LNCaP clone FGC (cell line): ENCODE measurements around the gene COPG2.
"Not testable (repeated sequence)": the region's sequence is repeated elsewhere in the genome, so short reads cannot be mapped to it uniquely, and the experiment has no call there.

Source experiments
- DNase-seq: peaks from one replicate; pipeline ENCODE4 v3.0.0-alpha.2; 2011; ENCODE audit warnings: low read depth
- H3K4me3 ChIP-seq: 2 replicates; pipeline ENCODE4 v1.5.1; 2011; ENCODE audit warnings: mild to moderate bottlenecking, low read depth, low read length, control low read depth
- TF ChIP-seq, protein P1 (sequence below): IDR thresholded peaks from 2 replicates; pipeline ENCODE4 v1.5.1; 2012; ENCODE audit warnings: mild to moderate bottlenecking; ENCODE audit not compliant: control insufficient read depth, insufficient read depth; ENCODE audit errors: extremely low read depth

COPG2 gene

DNA sequence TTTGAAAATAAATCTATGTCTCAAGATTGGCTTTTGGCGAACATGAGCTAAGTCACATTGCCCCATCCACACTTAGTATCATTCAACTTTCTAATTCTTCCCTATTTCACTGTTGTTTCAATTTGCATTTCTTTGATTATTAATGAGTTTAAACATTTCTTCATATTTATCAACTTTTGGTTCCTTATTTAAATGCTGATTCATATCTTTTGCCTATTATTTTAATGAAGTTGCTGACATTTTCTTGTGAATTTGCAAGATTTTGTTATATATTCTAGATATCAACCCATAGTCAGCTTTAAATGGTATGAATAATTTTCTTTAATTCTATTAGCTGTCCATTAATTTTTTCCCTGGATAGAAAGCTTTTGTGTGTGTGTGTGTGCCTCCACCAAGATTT lies 32.2 kb upstream of the COPG2 start:
- DNase-seq: no peak
- H3K4me3 ChIP-seq: no peak overlapping the region
- TF ChIP-seq, protein P1, sequence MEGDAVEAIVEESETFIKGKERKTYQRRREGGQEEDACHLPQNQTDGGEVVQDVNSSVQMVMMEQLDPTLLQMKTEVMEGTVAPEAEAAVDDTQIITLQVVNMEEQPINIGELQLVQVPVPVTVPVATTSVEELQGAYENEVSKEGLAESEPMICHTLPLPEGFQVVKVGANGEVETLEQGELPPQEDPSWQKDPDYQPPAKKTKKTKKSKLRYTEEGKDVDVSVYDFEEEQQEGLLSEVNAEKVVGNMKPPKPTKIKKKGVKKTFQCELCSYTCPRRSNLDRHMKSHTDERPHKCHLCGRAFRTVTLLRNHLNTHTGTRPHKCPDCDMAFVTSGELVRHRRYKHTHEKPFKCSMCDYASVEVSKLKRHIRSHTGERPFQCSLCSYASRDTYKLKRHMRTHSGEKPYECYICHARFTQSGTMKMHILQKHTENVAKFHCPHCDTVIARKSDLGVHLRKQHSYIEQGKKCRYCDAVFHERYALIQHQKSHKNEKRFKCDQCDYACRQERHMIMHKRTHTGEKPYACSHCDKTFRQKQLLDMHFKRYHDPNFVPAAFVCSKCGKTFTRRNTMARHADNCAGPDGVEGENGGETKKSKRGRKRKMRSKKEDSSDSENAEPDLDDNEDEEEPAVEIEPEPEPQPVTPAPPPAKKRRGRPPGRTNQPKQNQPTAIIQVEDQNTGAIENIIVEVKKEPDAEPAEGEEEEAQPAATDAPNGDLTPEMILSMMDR: no peak

DNA sequence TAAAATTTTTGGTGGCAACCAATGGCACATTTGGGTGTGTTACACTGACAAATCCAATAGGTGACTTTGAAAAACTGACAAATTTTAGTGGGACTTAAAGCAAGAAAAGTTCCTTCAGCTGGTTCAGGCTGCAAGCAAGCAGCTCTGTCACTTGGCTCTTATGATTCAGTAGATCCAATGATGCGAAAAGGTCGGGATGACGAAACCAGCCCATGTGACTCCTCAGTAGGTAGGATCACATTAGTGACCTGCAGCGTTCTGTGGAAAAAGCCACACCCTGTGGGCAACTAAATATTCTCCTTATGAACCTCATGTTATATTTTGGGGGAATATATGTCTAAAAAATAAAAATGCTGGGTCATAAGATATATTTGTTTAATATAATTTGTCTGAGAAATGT lies 31.1 kb upstream of the COPG2 start:
- TF ChIP-seq, protein P1: no peak
- no peak for DNase-seq
- no peak overlapping the region for H3K4me3 ChIP-seq

DNA sequence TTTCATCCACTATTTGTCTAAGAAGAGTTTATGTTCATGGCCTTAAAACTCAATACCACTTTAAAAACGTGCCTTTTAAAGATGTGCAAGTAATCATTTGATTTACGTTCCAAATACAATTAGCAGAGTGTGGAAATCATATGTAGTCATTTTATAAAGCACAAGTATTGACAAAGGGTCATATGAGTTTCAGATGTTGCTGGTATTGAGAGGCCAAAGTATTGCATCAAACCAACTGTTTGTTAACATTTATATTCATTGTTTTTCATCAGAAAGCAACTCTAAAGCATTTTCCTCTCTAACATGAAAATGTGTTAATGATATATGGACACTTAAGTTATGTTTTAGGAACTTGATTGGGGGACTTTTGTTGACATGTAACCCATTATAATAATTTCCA lies 29.3 kb upstream of the COPG2 start:
- TF ChIP-seq, protein P1: no peak
- no peak overlapping the region for H3K4me3 ChIP-seq
- DNase-seq: no peak

DNA sequence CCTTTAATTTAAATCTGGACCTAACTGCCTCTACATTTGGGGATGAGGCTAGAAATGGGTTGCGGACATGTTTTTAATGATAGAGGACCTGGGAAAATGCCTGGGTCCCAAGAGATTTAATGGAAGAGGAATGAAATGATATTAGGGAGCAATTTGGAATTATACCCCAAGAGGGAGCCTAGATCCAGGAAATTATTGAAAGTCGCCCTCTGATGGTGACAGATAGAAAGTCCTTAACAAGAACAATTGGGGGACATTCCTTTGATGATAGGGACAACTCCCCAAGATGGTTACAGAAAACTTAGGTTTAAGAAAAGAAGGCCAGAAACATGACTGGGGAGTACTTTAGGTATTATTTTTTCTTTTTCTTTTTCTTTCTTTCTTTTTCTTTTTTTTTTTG lies 27.3 kb upstream of the COPG2 start:
- TF ChIP-seq, protein P1: peak; percentile 58
- no peak for DNase-seq

DNA sequence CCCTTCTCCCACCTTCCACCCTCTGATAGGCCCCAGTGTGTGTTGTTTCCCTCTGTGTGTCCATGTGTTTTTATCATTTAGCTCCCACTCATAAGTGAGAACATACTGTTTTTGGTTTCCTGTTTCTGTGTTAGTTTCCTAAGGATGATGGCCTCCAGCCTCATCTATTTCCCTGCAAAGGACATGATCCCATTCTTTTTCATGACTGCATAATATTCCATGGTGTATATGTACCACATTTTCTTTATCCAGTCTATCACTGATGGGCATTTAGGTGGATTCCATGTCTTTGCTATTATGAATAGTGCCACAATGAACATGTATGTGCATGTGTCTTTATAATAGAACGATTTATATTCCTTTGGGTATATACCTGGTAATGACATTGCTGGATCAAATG lies 23.8 kb upstream of the COPG2 start:
- not testable (repeated sequence) for H3K4me3 ChIP-seq, DNase-seq

More for the DNA sequence above, 27.3 kb upstream of the COPG2 start:
- H3K4me3 ChIP-seq: no peak overlapping the region

DNA sequence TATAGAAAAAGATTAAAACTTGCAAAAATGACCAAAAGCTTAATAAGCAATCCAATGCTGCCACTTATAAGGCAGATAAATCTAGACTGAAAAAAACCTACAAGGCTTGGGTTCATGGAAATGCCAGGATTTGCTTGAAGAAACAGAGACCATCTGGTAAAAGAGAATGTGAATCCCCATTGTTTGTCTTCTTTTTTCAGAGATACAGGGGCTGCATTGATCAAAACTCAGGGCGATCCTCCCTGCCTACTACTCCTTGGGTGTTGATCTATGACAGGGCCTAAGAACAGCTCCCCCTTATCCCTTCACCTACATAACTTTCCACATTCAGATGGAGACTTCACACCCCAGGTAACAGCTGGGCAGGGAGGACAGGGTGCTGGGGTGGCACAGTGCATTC lies 21.1 kb upstream of the COPG2 start:
- no peak for DNase-seq
- H3K4me3 ChIP-seq: no peak overlapping the region
- TF ChIP-seq, protein P1: no peak

DNA sequence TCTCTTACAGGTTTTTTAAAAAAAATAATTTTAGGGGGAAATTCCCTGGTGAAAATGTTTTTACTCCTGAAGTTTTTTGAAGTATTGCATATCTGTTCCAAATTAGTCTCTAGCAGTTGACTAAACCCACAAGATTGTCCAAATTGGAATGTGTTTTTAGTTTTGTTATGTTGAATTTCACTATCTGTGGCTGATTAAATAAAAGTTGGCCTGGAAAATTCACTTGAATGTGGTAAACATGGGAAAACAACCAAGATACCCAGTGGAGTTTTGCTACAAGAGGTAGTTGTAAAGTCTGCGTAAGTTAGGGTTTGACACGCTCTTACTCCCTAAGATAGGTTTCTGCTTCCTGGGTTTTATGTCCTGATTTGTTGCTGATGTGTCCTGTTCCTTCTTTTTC lies 14.5 kb upstream of the COPG2 start:
- no peak overlapping the region for H3K4me3 ChIP-seq
- TF ChIP-seq, protein P1: no peak
- DNase-seq: no peak
